NCI-H146 (cell line): ENCODE results near the gene KAT7.

Source experiments
- DNase-seq: peaks from one replicate; lab custom pipeline; 2025; lab: John Stamatoyannopoulos, UW

KAT7 gene

DNA sequence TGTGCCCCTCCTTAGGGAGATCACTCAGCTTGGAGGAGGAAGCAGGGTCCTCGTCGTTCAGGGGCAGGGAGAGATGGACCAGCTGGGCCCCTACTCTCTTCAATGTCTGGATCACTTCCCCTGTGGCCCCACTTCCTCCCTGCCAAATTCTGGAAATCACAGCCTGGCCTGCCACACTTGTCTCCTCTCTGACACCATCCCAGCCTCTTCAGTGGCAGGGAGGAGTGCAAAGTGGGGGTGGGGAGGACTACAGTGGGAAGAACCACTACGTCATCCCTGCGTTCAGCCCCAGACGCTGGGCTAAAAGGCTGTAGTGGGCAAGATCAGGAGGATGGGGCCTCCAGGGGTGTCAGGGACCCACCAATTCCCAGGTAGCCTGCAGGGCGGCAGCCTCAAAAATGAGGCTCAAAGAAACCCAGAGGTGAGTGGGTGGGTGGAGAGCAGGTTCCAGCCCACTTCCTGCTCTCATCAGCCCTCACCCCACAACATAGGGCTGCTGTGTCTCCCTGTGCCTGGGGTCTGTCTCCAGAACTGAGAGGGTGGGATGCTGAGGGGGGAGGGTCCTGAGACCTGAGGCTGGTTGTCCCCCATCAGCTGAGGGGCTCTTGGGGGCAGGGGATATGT is 84.4 kb downstream of the KAT7 start:
- no peak for DNase-seq

GRCh38 chr17:49873466-49873865 is 85.0 kb downstream of the KAT7 start:
- no peak for DNase-seq

DNA sequence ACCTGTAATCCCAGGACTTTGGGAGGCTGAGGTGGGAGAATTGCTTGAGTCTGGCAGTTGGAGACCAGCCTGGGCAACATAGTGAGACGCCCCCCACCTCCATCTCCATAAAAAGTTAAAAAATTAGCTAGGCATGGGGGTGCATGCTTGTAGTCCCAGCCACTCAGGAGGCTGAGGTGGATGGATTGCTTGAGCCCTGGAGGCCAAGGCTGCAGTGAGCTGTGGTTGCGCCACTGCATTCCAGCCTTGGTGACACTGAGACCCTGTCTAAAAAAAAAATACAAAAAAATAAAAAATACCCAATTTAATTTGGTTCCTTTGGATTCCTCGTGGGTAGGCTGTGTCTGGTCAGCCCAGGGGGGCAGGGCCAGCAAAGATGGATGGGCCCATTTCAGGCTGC is 85.4 kb downstream of the KAT7 start:
- no peak for DNase-seq

DNA sequence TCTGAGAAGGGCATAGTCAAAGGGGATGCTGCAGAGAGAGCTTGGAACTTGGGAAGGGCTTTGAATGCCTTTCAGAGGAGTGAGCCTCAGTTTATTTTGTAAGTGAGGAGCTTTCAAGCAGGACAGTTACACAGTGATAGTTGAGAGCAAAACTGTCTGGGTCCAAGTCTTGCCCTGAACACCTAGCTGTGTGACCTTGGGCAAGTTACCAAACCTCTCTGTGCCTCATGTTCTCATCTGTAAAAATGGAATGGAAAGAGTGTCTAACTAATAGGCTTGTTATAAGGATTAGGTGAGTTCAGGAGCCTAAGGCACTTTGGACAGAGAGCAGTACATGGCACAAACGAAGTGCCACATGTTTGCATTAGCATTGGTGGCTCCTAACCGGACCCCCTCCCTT is 86.4 kb downstream of the KAT7 start:
- DNase-seq = no peak

DNA sequence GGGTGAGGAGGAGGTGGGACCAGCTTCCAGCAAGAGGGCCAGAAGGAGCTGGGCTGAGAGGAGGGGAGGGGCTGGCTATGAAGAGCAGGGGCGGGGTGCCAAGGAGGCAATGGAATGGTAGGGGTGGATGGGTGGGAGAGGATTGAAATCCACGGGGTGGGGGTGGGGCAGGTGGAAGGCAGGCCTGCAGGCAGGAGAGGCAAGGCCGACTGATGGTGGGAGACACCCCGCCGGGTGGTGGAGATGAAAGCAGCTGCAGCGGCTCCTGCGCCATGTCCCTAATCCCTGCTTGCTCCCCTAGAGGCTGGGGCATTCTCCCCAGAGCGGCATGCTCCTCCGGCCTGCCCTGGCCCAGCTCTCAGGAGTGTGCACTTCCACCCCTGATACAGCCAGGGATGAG is 87.2 kb downstream of the KAT7 start:
- no peak for DNase-seq

DNA sequence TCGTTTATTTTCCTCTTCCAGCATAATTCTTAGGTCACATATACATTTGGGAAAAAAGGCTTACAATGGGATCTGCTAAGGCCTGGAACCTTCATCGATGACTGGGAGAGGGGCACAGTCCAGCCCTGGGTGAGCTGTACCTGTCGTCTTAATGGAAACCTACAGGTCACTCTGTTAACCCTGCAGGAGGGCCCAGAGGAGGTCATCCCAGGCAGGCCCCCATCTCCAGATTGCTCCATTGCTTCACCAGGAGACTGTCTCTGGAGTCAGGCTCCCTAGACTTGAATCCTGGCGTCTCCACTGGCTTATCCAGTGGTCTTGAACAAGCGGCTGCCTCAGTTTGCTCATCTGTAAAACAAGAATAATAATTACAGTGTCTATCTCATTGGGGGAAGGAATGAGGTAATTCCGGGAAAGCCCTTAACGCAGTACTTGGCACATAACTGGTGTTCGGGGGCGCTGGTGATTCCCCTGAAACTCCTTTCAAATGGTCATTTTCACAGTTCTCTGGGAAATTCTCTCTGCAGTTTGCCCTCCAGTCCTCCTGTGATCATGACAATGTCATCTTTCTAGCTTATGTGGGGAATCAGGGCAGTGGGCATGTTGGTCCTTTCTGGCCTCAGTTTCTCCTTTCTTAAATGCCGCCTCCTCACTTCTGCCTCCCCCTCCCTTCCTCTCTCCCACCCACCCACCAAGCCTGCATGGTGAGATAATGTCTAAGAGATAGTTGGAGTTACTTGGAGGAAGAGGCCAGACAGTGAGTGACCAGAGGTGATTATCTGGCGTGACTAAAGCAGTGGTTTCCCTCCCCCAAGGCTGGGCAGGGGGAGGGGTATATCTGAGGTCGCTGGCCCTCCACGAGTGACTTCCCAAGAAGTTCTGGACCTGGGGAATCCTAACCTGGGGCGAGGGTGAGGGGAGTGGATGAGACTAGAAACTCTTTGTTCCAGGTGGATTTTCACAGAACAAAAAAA is 90.7 kb downstream of the KAT7 start:
- DNase-seq = no peak

DNA sequence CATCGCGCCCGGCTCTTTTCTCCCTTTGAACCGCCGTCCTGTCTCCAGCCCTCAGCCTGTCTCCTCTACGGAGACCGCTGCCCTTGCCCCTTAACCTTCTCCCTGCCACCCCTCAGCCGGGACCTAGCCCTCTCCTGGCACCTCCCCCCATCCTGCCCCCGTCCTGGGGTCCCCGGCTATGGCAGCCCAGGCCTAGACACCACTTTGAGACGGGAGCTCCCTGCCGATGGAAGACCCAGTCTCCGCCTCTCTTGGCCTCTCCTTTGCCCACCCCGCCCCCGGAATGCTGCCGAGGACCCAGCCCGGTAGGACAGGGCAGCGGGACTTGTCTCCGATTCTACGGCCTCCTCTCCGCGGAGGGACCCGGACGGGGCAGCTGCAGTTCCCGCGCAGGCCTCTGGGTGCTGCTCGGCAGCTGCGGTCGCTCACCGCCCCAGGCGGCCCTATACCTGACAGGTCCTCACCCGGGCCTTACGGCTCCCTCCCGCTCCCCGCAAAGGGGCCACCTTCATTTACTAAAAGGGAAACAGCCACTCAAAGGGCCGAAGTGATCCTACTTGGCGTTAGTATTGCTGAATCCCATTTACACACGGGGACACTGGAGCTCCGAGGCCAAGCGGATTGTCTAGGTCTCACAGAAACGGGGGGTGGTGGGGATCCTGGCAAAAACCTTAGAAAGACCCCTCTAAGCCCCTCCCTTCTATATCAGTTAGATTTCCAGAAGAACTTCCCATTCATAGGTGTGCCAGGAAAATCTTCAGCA is 92.0 kb downstream of the KAT7 start:
- peak; percentile 65 for DNase-seq

DNA sequence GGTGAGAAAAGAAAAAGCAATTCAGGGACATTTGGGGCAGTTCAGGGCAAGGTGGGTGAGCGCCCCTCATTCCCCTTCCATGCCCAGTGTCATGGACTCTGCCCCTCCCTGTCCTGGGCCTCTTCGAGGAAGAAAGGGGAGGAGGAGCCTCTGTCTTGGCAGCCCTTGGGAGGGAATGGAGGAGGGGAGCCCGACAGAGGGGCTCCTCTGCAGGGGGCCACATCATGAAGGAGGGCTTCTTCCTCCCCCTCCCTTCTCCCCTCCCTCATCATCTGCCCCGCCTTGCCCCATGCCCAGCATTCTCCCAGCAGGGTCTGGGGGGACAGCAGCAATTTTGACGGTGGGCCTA is 92.5 kb downstream of the KAT7 start:
- DNase-seq = no peak

GRCh38 chr17:49882434-49882833 is 94.0 kb downstream of the KAT7 start:
- no peak for DNase-seq
